GM23248 (cell line): Measurements from ENCODE around the gene IFNLR1.

ENCODE experiments used
- EZH2 ChIP-seq: fragments of 200-600 bp; sonication (generic); IDR thresholded peaks from 2 replicates; pipeline ENCODE4 v1.6.1; 2018; ENCODE audit warnings: antibody characterized with exemption, mild to moderate bottlenecking; ENCODE audit not compliant: insufficient read depth, poor library complexity, severe bottlenecking
- EZH2phosphoT487 ChIP-seq: fragments of 200-600 bp; sonication (generic); IDR thresholded peaks from 2 replicates; pipeline ENCODE4 v1.6.1; 2018; ENCODE audit warnings: antibody characterized with exemption, moderate library complexity, mild to moderate bottlenecking, low read depth; ENCODE audit not compliant: insufficient read depth

- no peak for TF ChIP-seq EZH2
- TF ChIP-seq EZH2phosphoT487, result no peak
These were observed 37.0 kb upstream of the IFNLR1 start for GRCh38 chr1:24224086-24224485.
